GM19043 (cell line): ENCODE measurements around the gene CCDC6.
"Not testable (repeated sequence)": the region's sequence is repeated elsewhere in the genome, so short reads cannot be mapped to it uniquely, and the experiment has no call there.

Source experiments
- ATAC-seq: cut with Tn5 transposase; IDR thresholded peaks from one replicate; pipeline ENCODE4 v1.9.1; 2021; ENCODE audit warnings: low read depth; ENCODE audit not compliant: unreplicated experiment

The CCDC6 gene

DNA sequence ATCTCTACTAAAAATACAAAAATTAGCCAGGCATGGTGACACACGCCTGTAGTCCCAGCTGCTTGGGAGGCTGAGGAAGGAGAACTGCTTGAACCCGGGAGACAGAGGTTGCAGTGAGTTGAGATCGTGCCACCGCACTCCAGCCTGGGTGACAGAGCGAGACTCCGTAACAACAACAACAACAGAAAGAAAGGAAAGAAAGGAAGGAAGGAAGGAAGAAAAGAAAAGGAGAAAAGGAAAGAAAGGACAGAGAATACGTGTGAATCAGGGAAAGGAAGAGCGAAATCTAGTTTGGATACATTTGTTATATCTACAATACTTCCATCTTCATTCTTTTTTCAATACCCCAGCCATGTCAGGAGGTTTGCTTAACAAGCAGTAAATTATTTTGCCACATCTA, 21.5 kb downstream of the CCDC6 start:
- ATAC-seq: not testable (repeated sequence)

DNA sequence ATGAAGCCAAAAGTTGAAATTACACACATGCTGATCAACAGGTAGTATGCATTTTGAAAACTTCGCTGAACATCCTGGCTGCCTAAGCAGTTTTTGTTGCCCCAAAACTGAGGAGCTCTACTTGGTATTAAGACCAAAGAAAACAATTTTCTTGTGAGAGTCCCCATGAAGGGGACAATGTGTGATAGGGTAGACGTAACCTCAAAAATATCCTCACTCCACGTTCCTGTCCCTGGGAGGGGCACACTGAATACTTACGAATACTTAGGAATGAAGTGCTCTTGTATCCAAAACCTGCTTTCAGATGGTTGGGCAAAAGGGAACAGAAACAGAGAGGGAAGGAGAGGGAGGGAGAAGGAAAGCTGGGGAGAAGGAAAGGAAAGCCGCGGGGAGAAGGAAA, 24.7 kb downstream of the CCDC6 start:
- no peak for ATAC-seq

DNA sequence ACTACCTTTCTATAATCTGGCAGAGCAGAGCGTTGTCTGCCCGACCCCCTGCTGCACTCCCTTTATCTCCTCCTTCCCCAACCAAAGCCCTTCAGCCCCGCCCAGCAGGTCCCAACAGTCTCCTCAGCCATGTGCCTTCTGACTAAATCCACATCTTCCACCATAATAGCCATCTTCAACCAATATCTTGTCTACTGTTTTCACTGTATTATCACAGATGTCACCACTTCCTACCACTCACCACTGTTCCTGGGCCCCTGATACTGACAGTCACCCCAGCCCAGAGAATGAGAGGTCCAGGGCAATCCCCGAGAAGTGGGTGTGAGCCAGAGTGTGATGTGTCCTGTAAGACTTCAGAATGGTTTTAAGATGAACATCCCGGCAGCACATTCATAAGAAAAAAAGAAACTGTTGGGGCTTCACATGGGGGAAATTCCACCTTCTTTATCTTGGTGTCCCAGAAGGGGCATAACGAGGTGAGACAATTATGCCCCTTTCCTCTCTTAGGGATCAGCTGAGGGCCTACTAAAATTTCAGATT, 25.3 kb downstream of the CCDC6 start:
- ATAC-seq: peak; percentile 51

DNA sequence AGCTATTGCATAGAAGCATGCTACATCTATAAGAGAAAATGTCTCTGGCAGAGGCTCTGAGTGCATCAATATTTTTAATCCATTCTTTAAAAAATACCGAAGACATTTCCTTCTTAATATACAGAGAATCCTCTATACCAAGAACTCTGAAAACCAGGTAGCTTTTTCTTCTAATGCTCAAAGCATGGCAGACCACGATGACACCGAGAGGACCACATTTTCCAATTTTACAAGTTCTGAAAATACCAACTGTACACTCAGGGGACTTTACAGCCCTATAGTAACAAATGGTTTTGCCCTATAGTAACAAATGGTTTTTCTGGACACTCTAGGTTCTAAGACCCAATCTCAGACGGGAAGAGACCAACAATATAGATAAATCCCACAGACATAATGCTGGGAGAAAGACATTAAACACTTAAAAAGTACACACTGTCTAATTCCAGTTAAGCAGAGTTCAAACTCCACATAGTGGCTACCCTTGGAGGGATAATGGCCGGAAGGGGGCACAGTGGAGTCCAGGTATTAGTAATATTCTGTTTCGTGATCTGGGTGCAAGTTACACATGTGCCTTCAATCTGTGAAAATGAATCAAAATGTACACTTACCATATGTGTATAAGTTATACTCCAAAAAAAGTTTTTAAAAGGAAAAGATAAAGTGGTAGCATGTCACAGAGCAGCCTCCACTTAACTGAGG, 26.2 kb downstream of the CCDC6 start:
- no peak for ATAC-seq

DNA sequence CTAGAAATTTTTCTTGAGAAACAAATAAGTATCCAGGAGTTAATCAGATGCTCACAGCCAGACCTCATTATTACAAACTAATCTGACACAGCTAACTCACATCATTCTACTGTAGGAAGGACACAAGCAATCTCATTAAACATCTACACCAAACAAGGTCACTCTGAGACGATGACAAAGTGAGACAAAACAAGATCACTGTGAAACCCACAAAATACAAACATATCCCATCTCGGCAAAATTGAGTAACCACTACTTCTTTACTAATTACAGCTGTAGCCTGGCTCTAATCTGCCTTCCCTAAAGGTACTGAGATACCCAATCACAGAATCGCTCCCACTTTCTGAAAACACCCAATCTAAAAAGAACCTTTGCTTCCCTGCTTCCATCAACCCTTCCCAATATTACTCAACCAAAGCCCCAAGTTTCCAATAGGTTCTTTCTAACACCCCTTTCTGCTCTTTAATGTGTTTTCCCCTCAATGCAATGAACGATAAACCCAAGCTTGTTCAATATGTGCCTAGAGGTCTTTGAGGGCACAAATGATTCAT, 26.9 kb downstream of the CCDC6 start:
- peak; percentile 35 for ATAC-seq

DNA sequence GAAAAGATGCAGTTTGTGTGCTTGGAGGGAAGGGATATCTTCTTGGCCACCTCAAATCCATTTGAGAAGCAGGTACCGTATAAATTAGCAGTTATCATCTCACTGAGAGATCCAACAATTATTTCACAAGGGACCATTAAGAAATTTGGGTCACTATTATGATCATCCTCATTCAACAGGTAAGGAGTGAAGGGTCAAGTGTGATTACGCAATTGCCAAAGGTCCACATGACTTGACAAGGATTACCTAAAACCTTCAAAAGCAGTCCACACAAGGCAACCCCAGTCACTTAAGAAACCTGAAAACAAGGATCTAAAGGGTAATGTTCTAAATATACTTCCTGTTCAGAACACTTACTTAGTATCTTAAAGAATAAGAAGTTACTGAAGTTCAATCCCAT, 27.4 kb downstream of the CCDC6 start:
- no peak for ATAC-seq

DNA sequence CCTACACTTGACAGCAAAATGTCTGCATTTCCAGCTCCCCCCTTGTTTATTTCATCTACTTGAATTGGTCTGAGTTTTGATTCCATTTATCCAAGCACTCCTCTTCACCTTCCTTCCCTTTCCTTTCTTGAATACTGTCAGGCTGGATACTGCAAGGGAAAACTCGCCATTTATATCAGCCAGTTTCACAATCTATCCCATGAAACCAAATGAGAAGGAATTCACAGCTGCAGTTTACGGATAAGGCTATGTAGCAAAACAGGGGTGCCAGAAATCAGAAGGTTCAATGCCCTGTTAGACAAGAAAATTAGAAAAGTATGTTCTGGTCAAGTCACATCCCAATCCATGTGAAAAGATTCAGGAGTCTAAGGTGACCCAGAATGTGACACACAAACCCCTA, 28.1 kb downstream of the CCDC6 start:
- ATAC-seq: no peak

DNA sequence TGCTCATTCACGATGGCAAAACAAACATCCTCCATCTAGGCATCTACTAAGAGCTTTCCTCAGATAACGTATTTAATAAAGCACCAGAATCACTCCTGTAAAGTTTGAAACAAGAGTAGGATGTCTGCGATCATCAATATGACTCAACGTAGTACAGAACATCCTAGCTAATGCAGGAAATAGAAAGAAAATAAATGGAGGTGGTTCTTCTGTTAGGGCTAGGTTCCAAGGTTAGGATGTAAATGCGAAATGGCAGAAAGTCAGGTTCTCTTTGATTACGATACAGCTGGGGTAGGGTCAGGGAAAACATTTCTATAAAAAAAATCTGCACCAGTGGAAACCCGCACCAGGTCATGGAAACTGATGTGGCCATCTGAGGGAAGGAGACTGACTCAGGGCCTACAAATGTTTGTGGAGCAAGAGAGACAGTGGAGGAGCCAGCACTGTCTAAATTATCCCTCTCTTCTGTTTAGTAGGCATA, 29.1 kb downstream of the CCDC6 start:
- no peak for ATAC-seq

DNA sequence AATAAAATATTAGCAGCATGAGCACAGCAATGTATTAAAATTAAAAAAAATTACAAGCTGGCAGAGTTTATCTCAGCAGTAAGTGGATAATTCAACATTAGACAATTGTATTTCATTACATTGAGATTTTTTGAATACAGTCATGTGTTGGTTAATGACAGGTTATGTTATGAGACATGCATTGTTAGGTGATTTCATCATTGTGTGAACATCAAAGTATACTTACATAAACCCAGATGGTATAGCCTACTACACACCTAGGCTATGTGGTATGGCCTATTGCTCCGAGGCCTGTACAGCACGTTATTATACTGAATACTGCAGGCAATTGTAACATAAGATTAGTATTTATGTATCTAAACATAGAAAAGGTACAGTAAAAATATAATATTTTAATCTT, 29.7 kb downstream of the CCDC6 start:
- no peak for ATAC-seq

DNA sequence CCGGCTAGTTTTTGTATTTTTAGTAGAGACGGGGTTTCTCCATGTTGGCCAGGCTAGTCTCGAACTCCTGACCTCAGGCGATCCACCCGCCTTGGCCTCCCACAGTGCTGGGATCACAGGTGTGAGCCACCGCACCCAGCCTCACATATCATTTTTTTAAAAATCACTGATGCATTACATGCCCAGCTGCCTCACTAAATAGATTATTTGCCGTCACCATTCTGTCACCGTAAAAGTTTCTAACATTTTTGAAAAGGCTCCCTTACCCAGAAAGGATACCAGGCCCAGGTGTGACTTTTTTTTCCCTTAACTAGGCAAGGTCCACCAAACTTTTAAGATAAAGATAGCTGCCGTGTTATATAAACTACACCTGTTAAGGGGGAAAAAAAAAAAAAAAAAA, 30.1 kb downstream of the CCDC6 start:
- not testable (repeated sequence) for ATAC-seq

DNA sequence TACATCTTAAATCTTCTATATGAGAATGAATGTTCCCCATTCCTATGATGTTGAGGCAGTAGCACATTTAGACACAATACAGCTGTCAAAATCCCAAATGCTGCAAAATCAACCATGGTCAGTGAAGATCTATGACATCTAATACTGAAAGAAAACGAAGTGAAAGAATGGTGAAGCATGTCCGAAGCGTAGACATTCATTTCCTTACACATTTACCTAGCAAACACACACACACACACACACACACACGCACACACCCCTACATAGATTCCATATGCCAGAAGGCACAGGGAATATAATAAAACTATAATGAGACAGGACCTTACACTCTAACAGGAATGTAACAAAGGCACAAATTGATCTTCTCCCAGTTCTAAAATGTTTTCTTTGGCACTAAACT, 32.5 kb downstream of the CCDC6 start:
- peak; percentile 71 for ATAC-seq

DNA sequence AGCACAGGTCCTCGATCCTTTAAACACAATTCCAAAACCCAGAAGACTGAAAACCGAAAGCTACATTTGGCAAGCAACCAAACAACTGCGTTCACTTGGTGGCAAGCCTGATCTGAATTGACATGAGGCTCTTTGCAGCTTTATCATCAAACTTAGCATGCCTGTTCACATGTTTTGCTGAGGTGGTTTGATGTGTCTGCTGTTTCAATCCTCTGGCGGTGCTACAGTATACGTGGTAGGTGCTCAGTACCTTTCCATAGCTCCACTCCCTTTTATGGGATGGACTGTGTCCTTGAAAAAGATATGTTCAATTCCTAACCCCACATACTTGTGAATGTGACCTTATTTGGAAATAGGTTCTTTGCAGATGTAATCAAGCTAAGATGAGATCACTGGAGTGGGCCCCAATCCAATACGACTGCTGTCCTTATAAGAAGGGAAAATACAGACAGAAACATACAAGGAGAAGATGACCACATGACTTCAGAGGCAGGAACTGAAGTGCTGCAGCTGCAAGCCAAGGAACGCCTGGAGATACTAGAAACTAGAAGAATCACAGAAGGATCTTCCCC, 33.4 kb downstream of the CCDC6 start:
- ATAC-seq: no peak

DNA sequence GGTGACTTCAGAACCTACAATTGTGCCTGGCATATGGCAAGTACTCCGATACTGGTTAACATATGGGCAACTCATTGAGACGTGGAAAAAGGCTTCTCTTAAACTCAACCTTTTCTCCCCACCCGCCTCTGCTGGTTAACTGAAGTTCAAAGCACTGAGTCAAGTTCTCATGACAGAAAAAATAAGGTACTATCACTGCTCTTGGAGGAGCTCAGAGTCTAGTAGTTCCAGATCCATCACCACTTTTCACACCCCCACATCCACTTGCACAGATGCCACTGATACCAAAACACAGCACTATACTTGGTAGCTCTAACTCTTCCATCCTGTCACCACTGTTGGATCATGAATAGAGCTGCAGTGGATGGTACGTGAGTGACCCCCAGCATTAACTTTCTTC, 36.2 kb downstream of the CCDC6 start:
- ATAC-seq: no peak

DNA sequence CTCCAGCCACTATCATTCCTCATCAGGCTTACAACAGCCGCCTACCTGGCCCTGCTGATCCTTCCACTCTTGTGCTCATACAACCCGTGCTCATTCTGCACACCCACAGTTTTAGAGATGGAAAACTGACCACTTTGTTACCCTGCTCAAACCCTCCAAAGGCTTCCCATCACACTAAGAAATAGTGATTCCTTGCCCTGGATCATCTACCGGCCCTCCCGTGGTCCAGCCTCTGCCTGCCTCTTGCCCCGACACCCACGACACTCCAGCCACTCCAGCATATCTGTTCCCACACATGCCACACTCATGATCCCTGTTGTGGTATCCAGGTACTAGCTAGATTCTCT, 36.8 kb downstream of the CCDC6 start:
- no peak for ATAC-seq

DNA sequence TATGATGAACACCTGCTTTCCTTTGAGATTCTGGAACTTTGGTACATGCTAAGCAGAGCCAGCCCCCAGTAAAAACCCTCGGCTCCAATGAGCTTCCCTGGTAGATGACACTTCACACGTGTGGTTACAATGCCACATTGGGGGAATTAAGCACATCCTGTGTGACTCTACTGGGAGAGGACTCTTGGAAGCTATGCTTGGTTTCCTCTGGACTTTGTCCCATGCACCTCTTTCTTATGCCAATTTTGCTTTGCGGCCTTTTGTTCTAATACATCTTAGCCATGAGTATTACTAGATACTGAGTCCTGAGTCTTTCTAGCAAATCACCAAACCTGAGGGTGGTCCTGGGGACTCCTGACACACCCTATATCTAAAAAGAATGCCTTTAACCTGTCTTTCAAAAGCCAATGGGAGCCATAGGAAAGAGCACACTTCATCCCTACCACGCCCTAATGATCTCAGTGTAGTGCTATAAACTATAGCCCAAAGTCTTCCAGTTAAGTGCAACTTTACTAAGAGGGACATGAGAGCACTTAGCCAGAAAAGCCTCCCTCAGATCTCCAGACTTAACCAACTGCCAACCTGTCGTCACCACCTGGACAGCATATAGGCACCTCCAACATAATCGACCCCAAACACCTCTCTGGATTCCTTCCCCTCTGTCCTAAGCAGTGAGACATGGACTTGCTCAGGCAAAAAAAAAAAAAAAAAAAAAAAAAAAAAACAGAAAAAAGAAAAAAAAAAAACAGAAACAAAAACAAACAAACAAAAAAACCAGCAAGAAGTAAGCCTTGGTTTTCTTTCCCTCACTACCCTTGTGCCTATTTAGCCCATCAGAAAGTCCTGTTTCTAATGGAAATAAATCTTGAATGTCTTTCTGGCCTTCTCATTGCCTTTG, 37.4 kb downstream of the CCDC6 start:
- no peak for ATAC-seq

DNA sequence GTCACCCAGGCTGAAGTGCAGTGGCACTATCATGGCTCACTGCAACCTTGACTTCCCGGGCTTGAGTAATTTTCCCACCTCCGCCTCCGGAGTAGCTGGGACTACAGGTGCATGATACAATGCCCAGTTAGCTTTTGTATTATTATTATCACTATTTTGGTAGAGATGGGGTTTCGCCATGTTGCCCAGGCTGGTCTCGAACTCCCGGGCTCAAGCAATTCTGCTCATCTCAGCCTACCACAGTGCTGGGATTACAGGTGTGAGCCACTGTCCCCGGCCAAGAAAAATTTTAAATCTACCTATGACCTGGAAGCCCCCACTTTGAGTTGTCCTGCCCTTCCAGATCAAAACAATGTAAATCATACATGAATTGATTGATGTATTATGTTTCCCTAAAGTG, 38.8 kb downstream of the CCDC6 start:
- ATAC-seq: no peak

DNA sequence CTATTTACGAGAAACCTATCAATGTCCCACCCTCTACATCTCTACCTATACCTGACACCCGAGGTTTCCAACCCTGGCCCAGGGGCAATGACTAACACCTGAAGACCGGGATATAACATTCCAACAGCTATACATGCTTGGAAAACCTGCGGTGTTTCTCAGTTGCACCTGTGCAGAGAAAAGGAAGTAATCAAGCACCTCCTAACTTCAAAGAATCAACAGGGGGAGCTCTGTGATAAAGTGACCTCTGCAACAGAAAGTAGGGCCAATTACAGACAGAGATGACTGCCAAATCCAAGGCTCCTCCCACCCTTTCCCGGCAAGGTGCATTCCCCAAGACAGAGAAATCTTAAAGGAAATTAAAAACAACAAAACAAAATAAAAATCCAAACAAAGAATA, 41.3 kb downstream of the CCDC6 start:
- peak; percentile 65 for ATAC-seq

DNA sequence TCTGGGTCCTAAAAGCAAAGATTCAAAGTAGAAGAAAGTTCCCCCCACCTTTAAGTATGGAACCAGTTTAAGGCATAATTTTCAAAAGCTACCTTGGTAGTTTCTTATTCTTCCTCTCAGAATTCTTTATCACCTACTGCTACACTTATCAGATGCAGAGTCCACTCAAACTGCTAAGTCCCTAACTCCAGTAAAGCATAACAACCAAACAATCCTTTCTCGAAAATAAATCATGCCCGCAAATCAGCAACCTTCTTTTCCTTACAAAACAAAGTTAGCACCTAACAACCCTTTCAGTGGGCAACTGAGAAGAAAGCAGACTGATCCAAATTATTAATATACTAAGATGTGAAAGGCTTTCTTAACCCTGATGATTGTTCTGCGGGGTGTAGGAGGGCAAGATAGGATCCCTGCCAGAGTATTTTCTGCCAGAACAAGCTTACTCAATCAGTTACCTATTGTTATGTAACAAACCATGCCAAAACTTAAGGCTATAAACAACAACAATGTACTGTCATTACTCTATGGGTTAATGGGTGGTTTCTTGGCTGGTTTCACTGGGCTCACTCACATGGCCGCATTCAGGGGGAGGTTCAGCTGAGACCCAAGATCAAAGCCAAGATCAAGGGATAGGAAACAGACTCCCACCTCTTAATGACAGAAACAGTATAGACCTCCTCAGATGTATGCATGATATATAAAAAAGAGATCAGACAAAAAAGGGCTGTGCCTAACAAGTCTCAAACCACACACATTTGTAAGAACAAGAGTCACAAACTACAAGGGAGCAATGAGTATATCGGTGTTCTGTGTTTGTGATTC, 42.0 kb downstream of the CCDC6 start:
- ATAC-seq: peak; percentile 22

DNA sequence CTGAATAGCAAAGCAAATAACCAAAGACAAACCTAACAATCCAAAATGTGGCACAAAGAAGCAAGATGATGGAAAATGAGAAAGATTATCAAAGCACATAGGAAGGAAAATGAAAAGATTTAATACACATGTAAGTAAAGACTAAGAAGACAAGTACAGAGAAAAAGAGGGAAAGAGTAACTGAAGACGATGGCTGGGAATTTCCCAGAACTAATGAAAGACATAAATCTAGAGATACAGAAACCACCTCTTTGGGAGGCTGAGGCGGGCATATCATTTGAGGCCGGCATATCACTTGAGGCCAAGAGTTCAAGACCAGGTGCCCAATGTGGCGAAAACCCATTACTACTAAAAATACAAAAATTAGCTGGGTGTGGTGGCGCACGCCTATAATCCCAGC, 46.8 kb downstream of the CCDC6 start:
- ATAC-seq: no peak

DNA sequence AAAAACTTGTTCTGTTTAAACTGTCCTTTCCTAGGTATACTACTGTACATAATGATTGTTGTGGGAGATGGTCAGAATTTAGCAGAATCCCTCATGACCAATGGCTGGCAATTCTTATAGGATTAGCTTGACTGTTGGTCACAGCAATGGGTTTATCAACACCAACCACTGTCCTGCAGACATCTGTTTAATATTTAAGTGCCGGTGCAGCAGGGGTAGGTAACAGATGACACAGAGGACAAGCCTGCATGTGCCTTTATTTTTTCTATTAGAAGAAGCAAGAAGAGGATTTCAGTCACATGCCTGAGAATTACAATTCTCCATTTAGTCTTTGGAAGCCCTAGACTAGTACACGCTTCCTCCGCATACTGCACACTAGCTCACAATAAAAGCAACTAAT, 48.4 kb downstream of the CCDC6 start:
- ATAC-seq: no peak
